ENCODE results near the gene RASA3. TPM values are rescaled to one million over a fixed set of nuclear protein-coding genes. Genes with fewer than 3 reads are reported as not detected.

Gene RASA3
- total and polyA plus RNA-seq, 2 of the 8 experiments (the other 6 are each of a cell fraction or from before 2014, with no cell fraction given) = 7.5 to 21.9 TPM

DNA sequence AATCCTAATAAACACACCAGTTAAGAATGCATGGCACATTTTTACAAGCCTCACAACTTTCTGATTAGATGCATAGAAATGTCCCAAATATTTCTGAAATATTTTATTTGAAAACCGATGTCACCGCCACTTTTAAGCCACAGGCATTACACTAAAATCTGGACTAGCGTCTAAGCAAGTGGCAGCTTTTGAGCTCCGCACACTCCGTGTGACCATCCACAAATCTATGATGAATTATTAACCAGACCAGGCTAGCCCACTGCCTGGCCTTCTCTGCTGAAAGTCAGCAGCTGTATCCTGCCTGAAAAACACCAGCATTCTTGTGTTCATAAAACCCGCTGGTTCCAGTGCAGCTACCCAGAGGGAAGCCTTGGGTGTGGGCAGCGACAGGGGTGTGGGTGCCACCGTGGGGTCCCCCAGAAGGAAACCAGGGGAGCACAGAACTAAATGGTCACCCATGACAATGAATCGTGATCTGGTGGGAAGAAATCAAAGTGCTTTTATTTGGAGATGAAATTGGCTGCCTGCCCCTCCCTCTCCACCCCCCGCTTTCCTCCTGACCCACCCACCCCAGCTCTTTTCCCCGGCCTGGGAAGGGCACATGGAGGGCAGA is 13.8 kb downstream of the RASA3 start (continued):
- TF ChIP-seq RNF2 (IDR thresholded peaks at IDR 0.05; ENCODE audit: borderline replicate concordance, low read depth, low read length, missing control alignments, poor library complexity, severe bottlenecking) (no peak), PHF8 (conservative IDR thresholded peaks at IDR 0.05; ENCODE audit: low read depth, low read length) (no peak)
